Measurements from ENCODE around the gene AMPD1.
A peak's percentile ranks its signal among the peaks of the same experiment; 100 is the strongest.

The AMPD1 gene

DNA sequence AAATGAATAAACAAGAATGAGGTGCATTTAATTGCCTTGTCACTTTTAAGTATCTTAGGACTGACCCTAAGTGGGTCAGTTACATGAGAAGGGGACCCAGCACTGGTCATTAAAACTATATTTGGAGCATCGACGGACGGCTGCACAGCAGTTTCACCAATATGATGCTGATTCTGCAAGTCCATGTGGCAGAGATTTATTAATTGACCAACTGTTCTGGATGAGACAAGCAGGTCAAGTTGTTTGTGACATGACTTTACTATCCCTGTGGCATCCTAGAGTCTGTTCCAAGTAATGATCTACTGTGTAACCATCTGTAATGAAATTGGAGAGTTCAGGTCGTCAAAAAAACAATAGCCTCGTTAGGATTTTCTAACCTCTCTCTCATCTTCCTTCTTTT is 9.5 kb downstream of the AMPD1 start:
- Mint-ChIP-seq H3K9me3 (no peaks in the 10 kb centered on the region), H3K4me1 (no peaks in the 10 kb centered on the region), H3K27me3 (ENCODE audit: low read depth) (peaks cover 19% of the 10 kb centered on the region), H3K36me3 (ENCODE audit: low read depth) (no peaks in the 10 kb centered on the region), H3K27ac (no peak overlapping the region), H3K4me3 (no peak overlapping the region)
- TF ChIP-seq, protein P1, sequence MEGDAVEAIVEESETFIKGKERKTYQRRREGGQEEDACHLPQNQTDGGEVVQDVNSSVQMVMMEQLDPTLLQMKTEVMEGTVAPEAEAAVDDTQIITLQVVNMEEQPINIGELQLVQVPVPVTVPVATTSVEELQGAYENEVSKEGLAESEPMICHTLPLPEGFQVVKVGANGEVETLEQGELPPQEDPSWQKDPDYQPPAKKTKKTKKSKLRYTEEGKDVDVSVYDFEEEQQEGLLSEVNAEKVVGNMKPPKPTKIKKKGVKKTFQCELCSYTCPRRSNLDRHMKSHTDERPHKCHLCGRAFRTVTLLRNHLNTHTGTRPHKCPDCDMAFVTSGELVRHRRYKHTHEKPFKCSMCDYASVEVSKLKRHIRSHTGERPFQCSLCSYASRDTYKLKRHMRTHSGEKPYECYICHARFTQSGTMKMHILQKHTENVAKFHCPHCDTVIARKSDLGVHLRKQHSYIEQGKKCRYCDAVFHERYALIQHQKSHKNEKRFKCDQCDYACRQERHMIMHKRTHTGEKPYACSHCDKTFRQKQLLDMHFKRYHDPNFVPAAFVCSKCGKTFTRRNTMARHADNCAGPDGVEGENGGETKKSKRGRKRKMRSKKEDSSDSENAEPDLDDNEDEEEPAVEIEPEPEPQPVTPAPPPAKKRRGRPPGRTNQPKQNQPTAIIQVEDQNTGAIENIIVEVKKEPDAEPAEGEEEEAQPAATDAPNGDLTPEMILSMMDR (IDR thresholded peaks at IDR 0.05; ENCODE audit: unreplicated experiment in 3 of 3), result no peak

DNA sequence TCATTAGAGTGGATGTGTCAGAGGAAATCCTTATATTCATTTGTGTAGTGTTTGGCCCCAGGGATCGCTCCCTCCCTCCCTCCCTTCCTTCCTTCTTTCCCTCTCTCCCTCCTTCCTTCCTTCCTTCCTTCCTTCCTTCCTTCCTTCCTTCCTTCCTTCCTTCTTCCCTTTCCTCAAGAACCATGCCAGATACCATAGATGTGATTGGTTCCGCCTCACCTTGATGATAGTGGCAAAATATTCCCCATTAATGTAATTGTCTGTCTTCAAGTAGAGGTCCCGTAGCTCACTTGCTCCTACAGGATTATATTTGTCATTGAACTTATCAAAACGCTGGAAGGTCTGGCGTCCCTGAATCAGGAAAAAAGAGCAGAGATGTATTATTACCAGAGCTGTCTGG is 17.7 kb downstream of the AMPD1 start:
- Mint-ChIP-seq H3K9me3 (no peaks in the 10 kb centered on the region), H3K4me1 (no peaks in the 10 kb centered on the region), H3K27ac (no peak overlapping the region), H3K36me3 (ENCODE audit: low read depth) (no peaks in the 10 kb centered on the region), H3K4me3 (no peak overlapping the region), H3K27me3 (ENCODE audit: low read depth) (peaks cover 30% of the 10 kb centered on the region)
- TF ChIP-seq, protein P1 (IDR thresholded peaks at IDR 0.05; ENCODE audit: unreplicated experiment in 3 of 3), result no peak

DNA sequence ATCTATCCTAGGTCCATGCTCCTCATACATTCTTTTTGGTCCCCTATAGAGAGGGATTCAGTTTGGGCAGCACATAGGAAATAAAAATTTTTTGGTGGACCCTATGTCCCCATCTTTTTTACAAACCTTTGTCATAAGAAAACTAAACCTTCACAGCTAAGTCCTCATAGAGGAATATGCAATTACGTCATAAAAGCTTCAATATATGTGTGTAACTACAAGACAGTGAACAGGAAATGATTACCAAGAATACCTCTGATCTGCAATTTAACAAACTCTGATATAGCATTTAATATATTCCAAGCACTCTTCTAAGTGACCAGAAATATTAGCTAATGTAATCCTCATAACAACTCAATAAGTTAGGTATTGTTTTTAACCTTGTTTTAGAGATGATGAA is 19.2 kb downstream of the AMPD1 start:
- H3K27me3 Mint-ChIP-seq (ENCODE audit: low read depth), result peaks cover 35% of the 10 kb centered on the region
- no peak overlapping the region for H3K4me3 Mint-ChIP-seq
- TF ChIP-seq, protein P1 (IDR thresholded peaks at IDR 0.05; ENCODE audit: unreplicated experiment in 3 of 3), result no peak
- no peaks in the 10 kb centered on the region for H3K9me3 Mint-ChIP-seq
- H3K36me3 Mint-ChIP-seq (ENCODE audit: low read depth), result no peaks in the 10 kb centered on the region
- H3K4me1 Mint-ChIP-seq, result no peaks in the 10 kb centered on the region
- no peak overlapping the region for H3K27ac Mint-ChIP-seq

DNA sequence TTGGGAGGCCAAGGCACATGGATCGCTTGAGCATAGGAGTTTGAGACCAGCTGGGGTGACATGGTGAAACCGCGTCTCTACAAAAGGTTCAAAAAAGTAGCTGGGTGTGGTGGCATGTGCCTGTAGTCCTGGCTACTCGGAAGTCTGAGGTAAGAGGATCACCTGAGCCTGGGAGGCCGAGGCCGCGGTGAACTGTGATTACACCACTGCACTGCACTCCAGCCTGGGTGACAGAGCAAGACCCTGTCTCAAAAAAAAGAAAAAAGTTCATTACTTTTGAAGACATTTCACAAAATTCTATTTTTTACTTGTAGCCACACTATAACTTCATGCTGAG is 23.4 kb downstream of the AMPD1 start:
- H3K4me3 Mint-ChIP-seq, result no peak overlapping the region
- H3K27ac Mint-ChIP-seq, result no peak overlapping the region
- no peaks in the 10 kb centered on the region for H3K36me3 Mint-ChIP-seq (ENCODE audit: low read depth)
- peaks cover 30% of the 10 kb centered on the region for H3K27me3 Mint-ChIP-seq (ENCODE audit: low read depth)
- TF ChIP-seq, protein P1 (IDR thresholded peaks at IDR 0.05; ENCODE audit: unreplicated experiment in 3 of 3), result no peak
- H3K4me1 Mint-ChIP-seq, result peaks cover 12% of the 10 kb centered on the region
- no peaks in the 10 kb centered on the region for H3K9me3 Mint-ChIP-seq

DNA sequence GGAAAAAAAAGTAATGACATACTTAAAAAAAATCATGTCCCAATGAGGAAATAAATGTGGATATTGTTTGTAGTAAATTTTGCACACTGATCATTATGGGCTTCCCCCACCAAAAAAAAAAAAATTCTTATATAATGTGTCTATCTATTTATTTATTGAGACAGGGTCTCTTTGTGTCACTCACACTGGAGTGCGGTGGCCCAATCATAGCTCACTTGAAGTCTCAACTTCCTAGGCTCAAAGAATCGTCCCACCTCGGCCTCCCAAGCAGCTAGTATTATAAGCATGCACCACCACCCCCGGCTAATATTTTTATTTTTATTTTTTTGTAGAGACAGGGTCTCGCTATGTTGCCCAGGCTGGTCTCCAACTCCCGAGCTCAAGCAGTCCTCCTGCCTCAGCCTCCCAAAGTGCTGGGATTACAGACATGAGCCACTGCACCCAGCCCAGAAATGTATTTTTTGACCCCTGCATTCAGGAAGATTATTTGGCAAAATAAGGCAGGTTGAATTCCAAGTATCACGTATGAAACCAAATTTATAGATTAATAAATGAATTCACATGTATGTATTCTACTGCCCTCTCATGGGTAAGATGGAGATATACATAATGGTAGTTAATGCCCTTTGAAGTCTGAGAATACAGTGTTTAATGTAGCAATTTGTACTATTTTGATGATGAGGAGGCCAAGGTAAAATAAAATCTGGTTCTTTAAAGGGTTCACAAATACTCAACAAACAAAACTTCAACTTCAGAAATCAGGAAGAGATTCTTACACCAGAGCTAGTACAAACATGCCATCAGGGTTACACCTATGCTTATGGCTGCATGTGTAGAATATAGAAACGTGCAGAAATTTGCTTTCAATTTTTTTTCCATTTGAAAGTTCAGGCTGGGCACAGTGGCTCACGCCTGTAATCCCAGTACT is 24.1 kb downstream of the AMPD1 start:
- peaks cover 12% of the 10 kb centered on the region for H3K4me1 Mint-ChIP-seq
- TF ChIP-seq, protein P1 (IDR thresholded peaks at IDR 0.05; ENCODE audit: unreplicated experiment in 3 of 3), result peak; percentile 36 to 51 (median 36)
- H3K9me3 Mint-ChIP-seq, result no peaks in the 10 kb centered on the region
- no peaks in the 10 kb centered on the region for H3K36me3 Mint-ChIP-seq (ENCODE audit: low read depth)
- H3K27me3 Mint-ChIP-seq (ENCODE audit: low read depth), result peaks cover 28% of the 10 kb centered on the region
- H3K27ac Mint-ChIP-seq, result no peak overlapping the region
- peak overlapping the region in 2 of 3 experiments; percentile 42 to 58 for H3K4me3 Mint-ChIP-seq

Data from nephron (organoid).